Measurements from ENCODE around the gene BRI3. TPM values are rescaled to one million over a fixed set of nuclear protein-coding genes. Genes with fewer than 3 reads are reported as not detected.

Gene BRI3
- total RNA-seq, 1 experiment from 2014 or later = 102 TPM

- TF ChIP-seq REST (IDR thresholded peaks at IDR 0.05; ENCODE audit: low read depth) = no peak
- TF ChIP-seq CTCF (IDR thresholded peaks at IDR 0.05 in 2 of 3, conservative IDR thresholded peaks at IDR 0.05 in 1 of 3; ENCODE audit: borderline replicate concordance in 1 of 3, insufficient read depth in 1 of 3, low read depth in 2 of 3, low read length in 2 of 3) = no peak
- no peak for TF ChIP-seq CBX3 (IDR thresholded peaks at IDR 0.05; ENCODE audit: low read depth)
- no peak for TF ChIP-seq RAD21 (IDR thresholded peaks at IDR 0.05; ENCODE audit: low read depth)
- TF ChIP-seq POLR2AphosphoS5 (IDR thresholded peaks at IDR 0.05; ENCODE audit: low read depth, low read length) = no peak
- TF ChIP-seq POLR2A (IDR thresholded peaks at IDR 0.05; ENCODE audit: borderline replicate concordance, extremely low read depth, insufficient read depth, insufficient read length) = no peak
Measured at GRCh38 chr7:98309566-98309965, 28.1 kb downstream of the BRI3 start (continued).

- TF ChIP-seq ZBTB33 (IDR thresholded peaks at IDR 0.05; ENCODE audit: extremely low read depth, insufficient replicate concordance, low read length) (no peak), JUND (IDR thresholded peaks at IDR 0.05) (no peak), POLR2A (IDR thresholded peaks at IDR 0.05; ENCODE audit: borderline replicate concordance, extremely low read depth, insufficient read depth, insufficient read length) (no peak), CEBPB (IDR thresholded peaks at IDR 0.05; ENCODE audit: low read depth) (no peak)
- H3K4me3 ChIP-seq (replicated peaks in 1 of 2; ENCODE audit: low read depth in 1 of 2, low read length in 2 of 2) = no peak overlapping the region
- no peaks in the 10 kb centered on the region for H3K9me2 ChIP-seq (ENCODE audit: insufficient read depth)
- no TSS peak for BruUV-seq (replicated peaks)
- no peaks in the 10 kb centered on the region for H3K79me2 ChIP-seq (ENCODE audit: insufficient read depth, low read length)
- no peak overlapping the region for H3K9ac ChIP-seq (ENCODE audit: low read length)
- H3K4me2 ChIP-seq (ENCODE audit: low read length) = no peak overlapping the region
- H3K36me3 ChIP-seq (ENCODE audit: control insufficient read depth in 1 of 2, insufficient read depth in 2 of 2, low read length in 2 of 2) = peaks cover 18 to 28% of the 10 kb centered on the region in 2 experiments; a peak in 3 of 4 replicates
- DNase-seq (ENCODE audit: low read depth, low spot score) = no peak
- no peaks in the 10 kb centered on the region for H3K4me1 ChIP-seq (ENCODE audit: control insufficient read depth in 1 of 2, insufficient read depth in 2 of 2, low read length in 2 of 2)
- intact Hi-C loops (cut with micrococcal nuclease) = no loop called here
- CTCF ChIA-PET = no interaction called here
- H3K27me3 ChIP-seq (ENCODE audit: insufficient read depth, low read length) = no peaks in the 10 kb centered on the region
- no peaks in the 10 kb centered on the region for H4K20me1 ChIP-seq (ENCODE audit: insufficient read depth)
- no peaks in the 10 kb centered on the region for H3K9me3 ChIP-seq (ENCODE audit: control insufficient read depth in 1 of 2, insufficient read depth in 1 of 2, low read depth in 1 of 2, low read length in 2 of 2)
- POLR2A ChIA-PET = no interaction called here
- RAD21 ChIA-PET (ENCODE audit: low non-redundant PET in 1 of 2, low total read pairs in 2 of 2, uncharacterized antibody in 2 of 2, unreplicated experiment in 2 of 2) = no interaction called here
- no peak for ATAC-seq
- H2AFZ ChIP-seq (ENCODE audit: low read depth, low read length, poor library complexity, severe bottlenecking) = no peak overlapping the region
- H3K27ac ChIP-seq (ENCODE audit: low read depth, low read length) = no peak overlapping the region
Measured at GRCh38 chr7:98312201-98312600, 30.7 kb downstream of the BRI3 start.

Data from HCT116 (cell line).